Measurements from ENCODE around the gene POLR3C.
A peak's percentile ranks its signal among the peaks of the same experiment; 100 is the strongest.

- peak; percentile 23; the same call in 1 of the 2 replicates for TF ChIP-seq CTCF (IDR thresholded peaks at IDR 0.05; ENCODE audit: low read length)
- no peak for TF ChIP-seq EZH2 (IDR thresholded peaks at IDR 0.05; ENCODE audit: borderline replicate concordance, low read length)
These were observed 2.0 kb downstream of the POLR3C start for GRCh38 chr1:145826030-145826429.
